Measurements from ENCODE around the gene RIPK3.

Gene RIPK3

GRCh38 chr14:24342889-24343288 is 3.1 kb upstream of the RIPK3 start:
- no peak for DNase-seq

GRCh38 chr14:24340606-24341005 is 815 bp upstream of the RIPK3 start:
- DNase-seq: no peak

- DNase-seq: no peak
Measured at GRCh38 chr14:24338843-24339242, 948 bp downstream of the RIPK3 start.

- no peak for DNase-seq
Measured at GRCh38 chr14:24337824-24338175, 2.0 kb downstream of the RIPK3 start.

GRCh38 chr14:24337144-24337823 is 2.5 kb downstream of the RIPK3 start:
- no peak for DNase-seq

- no peak for DNase-seq
Measured at GRCh38 chr14:24335461-24336171, 4.2 kb downstream of the RIPK3 start.

GRCh38 chr14:24334431-24335291 is 5.1 kb downstream of the RIPK3 start, which contains the start of gene ADCY4:
ADCY4 (minus strand) TSS chr14:24335071; CDS start chr14:24334652, 419 bp downstream.
- peak; percentile 48 for DNase-seq

GRCh38 chr14:24332268-24332993 is 7.4 kb downstream of the RIPK3 start:
- peak; percentile 93 for DNase-seq

- DNase-seq: no peak
Measured at GRCh38 chr14:24331731-24332267, 8.0 kb downstream of the RIPK3 start.

GRCh38 chr14:24330973-24331674 is 8.7 kb downstream of the RIPK3 start:
- no peak for DNase-seq

GRCh38 chr14:24329736-24330135 is 10.1 kb downstream of the RIPK3 start:
- DNase-seq: no peak

GRCh38 chr14:24329073-24329663 is 10.6 kb downstream of the RIPK3 start:
- no peak for DNase-seq

- DNase-seq: peak; percentile 36
Measured at GRCh38 chr14:24327914-24328313, 11.9 kb downstream of the RIPK3 start.

- DNase-seq: no peak
Measured at GRCh38 chr14:24327303-24327702, 12.5 kb downstream of the RIPK3 start.

GRCh38 chr14:24325963-24326362 is 13.8 kb downstream of the RIPK3 start:
- DNase-seq: peak; percentile 29

GRCh38 chr14:24325041-24325530 is 14.7 kb downstream of the RIPK3 start:
- no peak for DNase-seq

GRCh38 chr14:24324024-24324423 is 15.8 kb downstream of the RIPK3 start:
- DNase-seq: no peak

GRCh38 chr14:24323341-24323740 is 16.4 kb downstream of the RIPK3 start:
- DNase-seq: no peak

GRCh38 chr14:24322672-24323071 is 17.1 kb downstream of the RIPK3 start:
- no peak for DNase-seq

GRCh38 chr14:24321212-24321975 is 18.4 kb downstream of the RIPK3 start:
- DNase-seq: no peak

All from eye (tissue), 1 donor.